Calu3 (cell line): ENCODE data around the gene COA3. TPM values are rescaled to one million over a fixed set of nuclear protein-coding genes. Genes with fewer than 3 reads are reported as not detected.

Experiments
- BruUV-seq: library from RNA; stranded (reverse); fragments of 400-500 nt; replicated peaks from 2 replicates; lab custom pipeline; 2021; lab: Mats Ljungman, UMichigan
- CTCF ChIA-PET: fragments of 300-600 bp; sonication (Branson Sonifier 250); formaldehyde crosslinking; loops from one replicate; lab custom pipeline; 2022; ENCODE audit warnings: antibody characterized with exemption; lab: Charles Lee
- DNase-seq: peaks from one replicate; pipeline ENCODE4 v3.0.0; 2022
- H3K27ac Mint-ChIP-seq: one replicate; pipeline ENCODE4 v1.8.0; 2022; ENCODE audit warnings: mixed read lengths; ENCODE audit not compliant: unreplicated experiment
- H3K27me3 Mint-ChIP-seq: one replicate; pipeline ENCODE4 v1.8.0; 2022; ENCODE audit warnings: mixed read lengths; ENCODE audit not compliant: unreplicated experiment
- H3K36me3 Mint-ChIP-seq: one replicate; pipeline ENCODE4 v1.8.0; 2022; ENCODE audit warnings: mild to moderate bottlenecking, moderate library complexity, mixed read lengths; ENCODE audit not compliant: insufficient read depth, unreplicated experiment
- H3K4me1 Mint-ChIP-seq: one replicate; pipeline ENCODE4 v1.8.0; 2022; ENCODE audit warnings: mild to moderate bottlenecking, low read depth, mixed read lengths; ENCODE audit not compliant: unreplicated experiment
- H3K4me3 Mint-ChIP-seq: one replicate; pipeline ENCODE4 v1.8.0; 2022; ENCODE audit warnings: mild to moderate bottlenecking, low read depth, moderate library complexity, mixed read lengths; ENCODE audit not compliant: unreplicated experiment
- H3K9me3 Mint-ChIP-seq: one replicate; pipeline ENCODE4 v1.8.0; 2022; ENCODE audit warnings: low read depth, mixed read lengths; ENCODE audit not compliant: unreplicated experiment
- intact Hi-C: fragments of 100-400 bp; cut with micrococcal nuclease; formaldehyde crosslinking; loops from one replicate; pipeline ENCODE4 v1.10.0; 2022; ENCODE audit not compliant: unreplicated experiment
- total RNA-seq: library from RNA; stranded (reverse); gene quantifications from 2 replicates; pipeline ENCODE4 v1.2.3, GENCODE V29; 2022
- TF ChIP-seq, protein P1 (sequence below): fragments of 200-600 bp; IDR thresholded peaks from one replicate; pipeline ENCODE4 v1.8.0; 2022; ENCODE audit warnings: antibody characterized with exemption; ENCODE audit not compliant: unreplicated experiment

Gene COA3
- total RNA-seq, 1 experiment from 2014 or later = 99.9 TPM

GRCh38 chr17:42759982-42760651 is 38.4 kb downstream of the COA3 start:
- H3K27ac Mint-ChIP-seq = no peak overlapping the region
- DNase-seq = no peak
- no TSS peak for BruUV-seq
- CTCF ChIA-PET = interaction anchor here (0.5 to 3.7 kb wide), 5 partner anchors 9 to 217 kb away, joined by 3 to 19 read pairs (median 6); partner anchors contain the start of gene PSMC3IP
- H3K27me3 Mint-ChIP-seq = peaks cover 93% of the 10 kb centered on the region
- intact Hi-C loops = loop anchor here (10.0 kb wide), 2 partner anchors 55 to 85 kb away; partner anchors contain the start of gene PLEKHH3
- H3K9me3 Mint-ChIP-seq = no peaks in the 10 kb centered on the region
- peaks cover 12% of the 10 kb centered on the region for H3K4me1 Mint-ChIP-seq
- H3K36me3 Mint-ChIP-seq = no peaks in the 10 kb centered on the region
- H3K4me3 Mint-ChIP-seq = no peak overlapping the region
- TF ChIP-seq, protein P1, sequence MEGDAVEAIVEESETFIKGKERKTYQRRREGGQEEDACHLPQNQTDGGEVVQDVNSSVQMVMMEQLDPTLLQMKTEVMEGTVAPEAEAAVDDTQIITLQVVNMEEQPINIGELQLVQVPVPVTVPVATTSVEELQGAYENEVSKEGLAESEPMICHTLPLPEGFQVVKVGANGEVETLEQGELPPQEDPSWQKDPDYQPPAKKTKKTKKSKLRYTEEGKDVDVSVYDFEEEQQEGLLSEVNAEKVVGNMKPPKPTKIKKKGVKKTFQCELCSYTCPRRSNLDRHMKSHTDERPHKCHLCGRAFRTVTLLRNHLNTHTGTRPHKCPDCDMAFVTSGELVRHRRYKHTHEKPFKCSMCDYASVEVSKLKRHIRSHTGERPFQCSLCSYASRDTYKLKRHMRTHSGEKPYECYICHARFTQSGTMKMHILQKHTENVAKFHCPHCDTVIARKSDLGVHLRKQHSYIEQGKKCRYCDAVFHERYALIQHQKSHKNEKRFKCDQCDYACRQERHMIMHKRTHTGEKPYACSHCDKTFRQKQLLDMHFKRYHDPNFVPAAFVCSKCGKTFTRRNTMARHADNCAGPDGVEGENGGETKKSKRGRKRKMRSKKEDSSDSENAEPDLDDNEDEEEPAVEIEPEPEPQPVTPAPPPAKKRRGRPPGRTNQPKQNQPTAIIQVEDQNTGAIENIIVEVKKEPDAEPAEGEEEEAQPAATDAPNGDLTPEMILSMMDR = no peak

DNA sequence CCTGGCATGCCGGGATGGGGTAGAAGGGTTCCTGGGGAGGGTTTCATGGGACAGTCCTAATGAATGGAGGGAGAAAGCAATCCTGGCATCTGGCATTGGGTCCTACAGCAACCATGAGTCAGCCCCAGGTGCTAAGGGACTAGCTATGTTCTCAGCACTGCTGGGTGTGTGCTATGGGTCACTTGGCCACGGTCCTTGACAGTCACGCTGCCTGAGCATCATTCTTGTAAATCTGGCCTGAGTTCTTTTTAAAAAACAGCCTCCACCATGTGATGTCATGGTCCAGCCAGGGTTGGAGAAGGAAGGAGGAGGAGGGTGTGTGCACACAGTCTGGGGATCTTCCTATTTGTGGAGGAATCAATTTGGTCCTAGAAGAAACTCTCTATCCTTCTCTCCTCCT is 43.7 kb downstream of the COA3 start:
- no peak for DNase-seq
- peaks cover 74% of the 10 kb centered on the region for H3K27me3 Mint-ChIP-seq
- peaks cover 7% of the 10 kb centered on the region for H3K4me1 Mint-ChIP-seq
- no peaks in the 10 kb centered on the region for H3K9me3 Mint-ChIP-seq
- CTCF ChIA-PET = interaction anchor here (0.6 to 1.9 kb wide), 4 partner anchors 9 to 80 kb away, joined by 3 to 10 read pairs (median 3); partner anchors contain the start of genes BECN1 and VPS25
- H3K4me3 Mint-ChIP-seq = no peak overlapping the region
- H3K27ac Mint-ChIP-seq = no peak overlapping the region
- no peaks in the 10 kb centered on the region for H3K36me3 Mint-ChIP-seq
- intact Hi-C loops = no loop called here
- no TSS peak for BruUV-seq
- TF ChIP-seq, protein P1 = no peak

- Mint-ChIP-seq H3K4me3 (no peak overlapping the region), H3K36me3 (no peaks in the 10 kb centered on the region), H3K4me1 (no peaks in the 10 kb centered on the region), H3K27me3 (peaks cover 79% of the 10 kb centered on the region), H3K9me3 (no peaks in the 10 kb centered on the region), H3K27ac (no peak overlapping the region)
- DNase-seq = no peak
- no TSS peak for BruUV-seq
- intact Hi-C loops = no loop called here
- CTCF ChIA-PET = interaction anchor here (0.6 to 2.0 kb wide), 4 partner anchors 8 to 941 kb away, joined by 3 to 8 read pairs (median 5); partner anchors contain the start of gene PSMC3IP
- TF ChIP-seq, protein P1 = no peak
Measured at GRCh38 chr17:42751628-42752027, 46.9 kb downstream of the COA3 start.

DNA sequence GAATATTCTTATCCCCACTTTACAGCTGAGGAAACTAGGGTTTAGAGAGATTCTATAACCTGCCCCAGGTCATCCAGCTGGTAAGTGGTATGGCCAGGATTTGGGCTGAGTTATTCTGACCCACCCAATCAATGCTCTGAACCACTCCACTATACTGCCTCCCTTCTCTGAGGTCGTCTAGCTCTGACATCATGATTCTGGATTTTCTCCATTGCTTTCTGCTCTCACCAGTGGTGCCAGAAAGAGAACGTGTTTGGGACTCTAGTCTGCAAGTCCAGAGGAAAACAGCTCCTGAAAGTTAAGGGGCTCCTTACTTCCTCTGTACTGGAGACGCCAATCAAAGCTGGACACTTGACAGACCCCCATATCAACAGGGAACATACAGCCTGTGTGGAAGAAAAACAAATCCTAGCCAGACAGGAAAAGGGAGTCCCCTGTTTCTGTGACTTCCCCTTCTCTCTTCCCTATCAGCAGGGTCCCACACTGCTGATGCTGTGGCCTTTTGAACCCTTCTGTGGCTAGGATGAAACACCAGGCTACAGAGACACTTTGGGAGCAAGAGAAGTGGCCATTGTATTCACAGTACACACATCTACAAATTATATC is 47.7 kb downstream of the COA3 start:
- BruUV-seq = no TSS peak
- CTCF ChIA-PET = interaction anchor here (0.6 to 2.0 kb wide), 4 partner anchors 9 to 1461 kb away, joined by 3 to 8 read pairs (median 4); partner anchors contain the start of gene PSMC3IP
- no peak overlapping the region for H3K4me3 Mint-ChIP-seq
- no peaks in the 10 kb centered on the region for H3K4me1 Mint-ChIP-seq
- H3K36me3 Mint-ChIP-seq = no peaks in the 10 kb centered on the region
- no peak overlapping the region for H3K27ac Mint-ChIP-seq
- peaks cover 72% of the 10 kb centered on the region for H3K27me3 Mint-ChIP-seq
- TF ChIP-seq, protein P1 = no peak
- intact Hi-C loops = no loop called here
- no peak for DNase-seq
- no peaks in the 10 kb centered on the region for H3K9me3 Mint-ChIP-seq
